RWPE1 (cell line): Measurements from ENCODE around the gene LZTR1.

Experiments
- CTCF ChIA-PET: fragments of 350-600 bp; sonication (Branson Sonifier 250); formaldehyde crosslinking; extraction: SDS; loops from one replicate; lab custom pipeline; 2021; lab: Yijun Ruan, JAX
- POLR2A ChIA-PET: fragments of 400-600 bp; formaldehyde crosslinking; extraction: SDS; loops from one replicate; lab custom pipeline; 2020; ENCODE audit warnings: antibody characterized with exemption; ENCODE audit not compliant: low non-redundant PET; lab: Yijun Ruan, JAX
- DNase-seq: peaks from one replicate; pipeline ENCODE4 v3.0.0; 2012; ENCODE audit warnings: low spot score
- H3K27ac ChIP-seq: fragments of 450-650 bp; 2 replicates; pipeline ENCODE4 v1.5.1; 2017
- TF ChIP-seq, protein P1 (sequence below): fragments of 450-650 bp; conservative IDR thresholded peaks from 2 replicates; pipeline ENCODE4 v1.5.1; 2017; ENCODE audit warnings: low read depth, mild to moderate bottlenecking

LZTR1 gene

DNA sequence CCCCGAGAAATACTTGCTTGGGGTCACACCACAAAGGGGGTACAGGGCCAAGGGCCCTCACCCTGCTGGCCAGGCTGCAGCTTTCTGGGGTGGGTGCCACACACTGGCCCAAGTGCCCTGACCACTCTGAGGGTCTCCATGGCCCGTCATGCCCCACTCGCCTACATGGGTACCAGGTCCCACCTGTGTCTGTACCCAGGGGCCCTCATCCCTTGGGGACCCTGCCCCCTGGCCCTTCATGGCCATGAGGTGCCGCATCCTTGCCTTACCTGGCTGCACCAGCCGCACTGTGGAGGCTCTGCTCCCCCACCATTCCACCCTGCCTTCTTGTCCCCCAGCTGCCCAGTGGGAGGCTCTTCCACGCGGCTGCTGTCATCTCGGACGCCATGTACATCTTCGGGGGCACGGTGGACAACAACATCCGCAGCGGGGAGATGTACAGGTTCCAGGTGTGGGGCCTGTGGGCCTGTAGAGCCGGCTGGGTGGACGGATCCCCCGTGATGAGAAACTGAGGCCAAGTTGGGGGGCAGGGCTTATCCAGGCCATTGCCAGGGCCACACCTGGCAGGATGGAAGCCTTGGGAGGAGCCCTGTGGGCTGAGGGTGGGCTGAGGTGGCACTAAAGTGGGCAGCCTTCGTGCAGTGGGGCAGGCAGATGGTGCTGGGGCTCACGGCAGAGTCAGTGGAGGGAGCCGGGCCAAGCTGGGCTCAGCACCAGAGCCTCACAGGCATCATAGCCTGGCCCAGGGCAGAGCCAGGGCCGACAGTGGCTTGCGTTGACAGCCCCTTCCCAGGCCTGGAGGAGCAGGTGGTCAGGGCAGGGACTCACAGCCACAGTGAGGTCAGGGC, 10.6 kb downstream of the LZTR1 start:
- 0 out of 2 replicates have a peak overlapping the region, but pooled peaks have one; percentile 7 for H3K27ac ChIP-seq
- DNase-seq: no peak
- ChIA-PET CTCF (no interaction called here), POLR2A (no interaction called here)
- TF ChIP-seq, protein P1, sequence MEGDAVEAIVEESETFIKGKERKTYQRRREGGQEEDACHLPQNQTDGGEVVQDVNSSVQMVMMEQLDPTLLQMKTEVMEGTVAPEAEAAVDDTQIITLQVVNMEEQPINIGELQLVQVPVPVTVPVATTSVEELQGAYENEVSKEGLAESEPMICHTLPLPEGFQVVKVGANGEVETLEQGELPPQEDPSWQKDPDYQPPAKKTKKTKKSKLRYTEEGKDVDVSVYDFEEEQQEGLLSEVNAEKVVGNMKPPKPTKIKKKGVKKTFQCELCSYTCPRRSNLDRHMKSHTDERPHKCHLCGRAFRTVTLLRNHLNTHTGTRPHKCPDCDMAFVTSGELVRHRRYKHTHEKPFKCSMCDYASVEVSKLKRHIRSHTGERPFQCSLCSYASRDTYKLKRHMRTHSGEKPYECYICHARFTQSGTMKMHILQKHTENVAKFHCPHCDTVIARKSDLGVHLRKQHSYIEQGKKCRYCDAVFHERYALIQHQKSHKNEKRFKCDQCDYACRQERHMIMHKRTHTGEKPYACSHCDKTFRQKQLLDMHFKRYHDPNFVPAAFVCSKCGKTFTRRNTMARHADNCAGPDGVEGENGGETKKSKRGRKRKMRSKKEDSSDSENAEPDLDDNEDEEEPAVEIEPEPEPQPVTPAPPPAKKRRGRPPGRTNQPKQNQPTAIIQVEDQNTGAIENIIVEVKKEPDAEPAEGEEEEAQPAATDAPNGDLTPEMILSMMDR: no peak

DNA sequence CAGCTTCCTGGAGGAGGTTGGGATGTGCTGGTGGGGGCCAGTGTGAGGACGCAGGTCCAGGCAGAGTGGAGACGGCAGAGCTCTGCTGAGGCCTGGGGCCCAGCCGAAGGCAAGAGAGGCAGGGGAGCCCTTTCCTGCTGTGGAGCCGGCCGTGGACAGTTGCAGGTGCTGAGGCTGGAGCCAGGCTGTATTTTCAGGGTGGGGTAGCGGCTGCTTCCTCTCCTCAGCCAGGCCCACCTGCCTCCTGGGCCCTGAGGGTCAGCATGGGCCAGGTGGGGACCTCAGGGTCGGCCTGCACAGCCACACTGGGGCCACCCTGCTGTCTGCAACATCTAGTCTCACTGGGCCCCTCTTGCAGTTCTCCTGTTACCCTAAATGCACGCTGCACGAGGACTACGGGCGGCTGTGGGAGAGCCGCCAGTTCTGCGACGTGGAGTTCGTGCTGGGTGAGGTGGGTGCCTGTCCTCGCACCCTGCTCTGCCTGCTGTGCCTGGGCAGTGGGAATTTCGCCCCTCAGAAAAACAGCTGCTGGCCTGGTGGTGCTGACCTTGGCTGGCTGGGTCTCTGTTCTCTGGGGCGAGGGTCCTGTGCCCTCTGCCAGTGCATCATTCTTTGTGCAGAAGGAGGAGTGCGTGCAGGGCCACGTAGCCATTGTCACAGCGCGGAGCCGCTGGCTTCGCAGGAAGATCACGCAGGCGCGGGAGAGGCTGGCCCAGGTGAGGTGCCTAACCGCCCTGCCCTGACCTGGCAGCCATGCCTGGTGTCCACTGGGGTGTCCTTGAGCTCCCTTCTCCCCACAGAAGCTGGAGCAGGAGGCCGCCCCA, 11.4 kb downstream of the LZTR1 start:
- POLR2A ChIA-PET: no interaction called here
- H3K27ac ChIP-seq: peak overlapping the region; percentile 7; the same call in 1 of the 2 replicates

DNA sequence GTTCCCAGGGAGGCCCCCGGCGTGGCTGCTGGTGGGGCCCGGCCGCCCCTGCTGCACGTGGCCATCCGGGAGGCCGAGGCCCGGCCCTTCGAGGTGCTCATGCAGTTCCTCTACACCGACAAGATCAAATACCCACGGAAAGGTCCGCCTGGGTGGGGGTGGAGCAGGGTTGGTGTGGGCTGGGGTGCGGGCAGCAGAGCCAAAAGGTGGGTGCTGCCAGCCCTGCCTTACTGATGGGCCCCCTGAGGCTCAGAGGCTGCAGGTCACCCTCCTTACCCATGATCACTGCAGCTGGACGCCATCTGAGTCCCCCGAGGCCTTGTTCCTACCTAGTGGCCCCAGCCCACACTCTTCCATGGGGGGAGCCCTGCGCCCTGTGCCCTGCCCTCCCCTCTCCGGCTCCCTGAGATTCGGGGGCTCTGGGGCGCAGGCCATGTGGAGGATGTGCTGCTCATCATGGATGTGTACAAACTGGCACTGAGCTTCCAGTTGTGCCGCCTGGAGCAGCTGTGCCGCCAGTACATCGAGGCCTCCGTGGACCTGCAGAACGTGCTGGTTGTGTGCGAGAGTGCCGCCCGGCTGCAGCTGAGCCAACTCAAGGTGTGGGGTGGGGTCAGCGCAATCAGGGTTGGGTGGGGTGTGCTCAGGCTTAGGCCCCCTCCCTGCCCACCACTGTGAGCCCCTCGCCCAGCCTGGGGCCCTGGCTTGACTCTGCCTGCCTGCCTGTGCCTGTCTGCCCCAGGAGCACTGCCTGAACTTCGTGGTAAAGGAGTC, 12.2 kb downstream of the LZTR1 start:
- TF ChIP-seq, protein P1: no peak
- no peak overlapping the region for H3K27ac ChIP-seq
- CTCF ChIA-PET: no interaction called here
- DNase-seq: no peak
- POLR2A ChIA-PET: no interaction called here

More for the DNA sequence above, 11.4 kb downstream of the LZTR1 start:
- TF ChIP-seq, protein P1: no peak
- CTCF ChIA-PET: no interaction called here
- no peak for DNase-seq

DNA sequence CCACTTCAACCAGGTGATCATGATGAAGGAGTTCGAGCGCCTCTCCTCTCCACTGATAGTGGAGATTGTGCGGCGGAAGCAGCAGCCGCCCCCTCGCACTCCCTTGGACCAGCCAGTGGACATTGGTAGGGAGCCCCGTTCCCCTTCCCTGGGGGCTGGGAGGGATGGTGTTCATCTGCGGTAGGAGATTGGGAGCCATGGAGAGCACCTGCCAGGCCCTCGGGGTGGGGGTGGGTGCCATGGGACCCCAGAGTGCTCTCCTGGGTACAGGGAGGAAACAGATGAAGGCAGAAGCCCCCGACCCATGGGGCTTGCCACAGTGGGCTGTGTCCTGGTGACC, 12.8 kb downstream of the LZTR1 start:
- ChIA-PET POLR2A (no interaction called here), CTCF (no interaction called here)
- no peak overlapping the region for H3K27ac ChIP-seq
- TF ChIP-seq, protein P1: no peak
- no peak for DNase-seq

DNA sequence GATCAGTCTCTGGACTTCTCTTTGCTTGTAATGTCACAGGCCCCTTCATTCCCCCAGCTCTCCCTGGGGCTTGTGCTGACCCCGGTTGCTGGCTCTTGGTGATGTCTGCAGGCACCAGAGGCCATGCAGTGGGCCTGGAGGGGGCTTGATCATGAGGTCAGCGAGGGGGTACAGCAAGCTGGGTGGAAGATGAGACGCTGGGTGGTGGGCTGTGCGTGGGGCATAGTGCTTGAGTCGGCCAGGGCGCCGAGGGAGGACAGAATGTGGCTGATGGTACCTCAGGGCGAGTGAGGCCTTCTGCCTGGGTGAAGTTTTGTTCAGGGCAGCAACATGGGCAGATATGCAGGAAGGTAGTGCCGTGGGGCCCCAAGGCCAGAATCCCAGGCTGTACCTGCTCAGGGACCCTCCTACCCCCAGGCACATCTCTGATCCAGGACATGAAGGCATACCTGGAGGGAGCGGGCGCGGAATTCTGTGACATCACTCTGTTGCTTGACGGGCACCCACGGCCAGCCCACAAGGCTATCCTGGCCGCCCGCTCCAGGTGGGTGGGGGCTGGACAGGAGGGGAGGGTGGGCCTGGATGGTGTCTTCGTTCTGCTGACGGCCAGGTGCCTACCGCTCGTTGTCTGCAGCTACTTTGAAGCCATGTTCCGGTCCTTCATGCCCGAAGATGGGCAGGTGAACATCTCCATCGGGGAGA, 13.4 kb downstream of the LZTR1 start:
- POLR2A ChIA-PET: no interaction called here
- TF ChIP-seq, protein P1: no peak
- CTCF ChIA-PET: no interaction called here
- DNase-seq: no peak
- H3K27ac ChIP-seq: peak overlapping the region; percentile 99

DNA sequence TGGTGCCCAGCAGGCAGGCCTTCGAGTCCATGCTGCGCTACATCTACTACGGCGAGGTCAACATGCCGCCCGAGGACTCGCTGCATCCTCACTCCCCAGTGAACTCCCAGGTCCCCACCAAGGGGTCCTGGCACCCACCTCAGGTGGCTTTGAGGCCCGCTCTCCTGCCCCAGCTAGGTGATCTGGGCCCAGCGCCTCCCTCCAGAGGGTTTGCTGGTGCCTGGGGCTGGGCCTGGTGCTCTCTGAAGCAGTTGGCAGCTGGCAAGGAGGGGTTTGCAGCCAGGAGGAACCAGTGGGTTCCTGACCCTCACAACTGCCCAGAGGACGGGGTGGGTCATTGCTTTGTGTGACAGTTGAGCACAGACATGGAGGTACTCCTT, 13.9 kb downstream of the LZTR1 start:
- TF ChIP-seq, protein P1: no peak
- peak overlapping the region; percentile 99 for H3K27ac ChIP-seq
- POLR2A ChIA-PET: interaction anchor here (0.7 kb wide), 1 partner anchor 211 kb away, joined by 3 read pairs; no protein-coding TSS in a partner anchor
- no peak for DNase-seq
- CTCF ChIA-PET: no interaction called here
